ENCODE data around the gene ABCA6.

Gene ABCA6

DNA sequence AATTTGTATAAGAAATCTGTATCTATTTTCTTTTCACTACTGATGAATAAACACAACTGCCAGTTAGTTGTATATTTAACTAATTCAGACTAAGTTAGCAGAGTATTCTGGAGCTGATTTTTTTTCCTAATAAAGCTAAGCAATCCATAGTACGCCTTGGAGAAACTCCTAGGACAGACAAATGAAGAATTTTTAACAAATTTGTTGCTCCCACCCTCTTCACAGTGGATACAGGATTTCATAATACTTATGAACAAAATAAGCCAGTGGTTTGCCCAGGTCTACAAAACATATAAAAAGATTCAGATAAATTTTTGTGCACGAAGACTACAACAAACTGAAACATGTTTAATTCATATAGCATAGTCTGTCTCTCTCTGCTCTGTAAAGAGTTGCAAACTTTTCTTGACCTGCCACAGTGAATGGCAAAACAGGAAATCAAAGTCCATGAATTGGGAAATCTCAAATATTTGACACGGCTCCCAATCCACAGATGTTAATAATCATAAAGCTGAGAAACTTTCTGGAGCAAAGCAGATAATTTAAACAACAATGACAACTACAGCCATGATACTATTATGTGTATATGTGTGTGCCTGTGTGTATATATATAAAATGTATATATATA, 594 bp upstream of the ABCA6 start:
- Histone ChIP-seq H3K4me3 (ENCODE audit: low read depth in 1 of 2, low read length in 2 of 2) (no peak overlapping the region), H3K9ac (ENCODE audit: low read depth in 1 of 2, low read length in 2 of 2) (no peak overlapping the region), H3K4me1 (ENCODE audit: control insufficient read depth in 1 of 2, insufficient read depth in 2 of 2, low read length in 2 of 2) (no peaks in the 10 kb centered on the region), H3K27me3 (ENCODE audit: control insufficient read depth in 1 of 2, insufficient read depth in 2 of 2, low read length in 2 of 2) (no peaks in the 10 kb centered on the region), H3K27ac (ENCODE audit: low read depth, low read length) (no peak overlapping the region), H3K9me3 (ENCODE audit: control insufficient read depth in 1 of 2, low read length in 2 of 2) (peaks cover 0 to 2% of the 10 kb centered on the region in 2 donors), H3K36me3 (ENCODE audit: control insufficient read depth in 1 of 2, insufficient read depth in 2 of 2, low read length in 2 of 2) (no peaks in the 10 kb centered on the region)

DNA sequence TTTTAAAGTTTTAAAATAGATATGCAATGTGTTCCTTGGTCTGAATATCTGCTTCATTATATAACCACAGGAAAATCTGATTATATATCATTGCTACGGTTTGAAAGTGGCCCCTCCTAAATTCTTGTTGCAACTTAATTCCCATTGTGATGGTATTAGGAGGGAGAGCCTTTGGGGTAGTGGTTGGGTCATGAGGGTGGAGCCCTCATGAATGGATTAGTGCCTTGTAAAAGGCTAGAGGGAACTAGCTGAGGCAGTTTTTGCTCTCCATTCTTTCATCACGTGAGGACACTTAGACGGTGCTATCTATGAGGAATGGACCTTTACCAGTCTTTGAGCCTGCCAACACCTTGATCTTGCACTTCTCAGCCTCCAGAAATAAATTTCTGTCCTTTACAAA, 7.6 kb downstream of the ABCA6 start:
- Histone ChIP-seq H3K9ac (ENCODE audit: low read depth in 1 of 2, low read length in 2 of 2) (no peak overlapping the region), H3K4me3 (ENCODE audit: low read depth in 1 of 2, low read length in 2 of 2) (no peak overlapping the region), H3K27me3 (ENCODE audit: control insufficient read depth in 1 of 2, insufficient read depth in 2 of 2, low read length in 2 of 2) (no peaks in the 10 kb centered on the region), H3K36me3 (ENCODE audit: control insufficient read depth in 1 of 2, insufficient read depth in 2 of 2, low read length in 2 of 2) (no peaks in the 10 kb centered on the region), H3K27ac (ENCODE audit: low read depth, low read length) (no peak overlapping the region), H3K4me1 (ENCODE audit: control insufficient read depth in 1 of 2, insufficient read depth in 2 of 2, low read length in 2 of 2) (peaks cover 0 to 4% of the 10 kb centered on the region in 2 donors), H3K9me3 (ENCODE audit: control insufficient read depth in 1 of 2, low read length in 2 of 2) (peaks cover 0 to 2% of the 10 kb centered on the region in 2 donors)

DNA sequence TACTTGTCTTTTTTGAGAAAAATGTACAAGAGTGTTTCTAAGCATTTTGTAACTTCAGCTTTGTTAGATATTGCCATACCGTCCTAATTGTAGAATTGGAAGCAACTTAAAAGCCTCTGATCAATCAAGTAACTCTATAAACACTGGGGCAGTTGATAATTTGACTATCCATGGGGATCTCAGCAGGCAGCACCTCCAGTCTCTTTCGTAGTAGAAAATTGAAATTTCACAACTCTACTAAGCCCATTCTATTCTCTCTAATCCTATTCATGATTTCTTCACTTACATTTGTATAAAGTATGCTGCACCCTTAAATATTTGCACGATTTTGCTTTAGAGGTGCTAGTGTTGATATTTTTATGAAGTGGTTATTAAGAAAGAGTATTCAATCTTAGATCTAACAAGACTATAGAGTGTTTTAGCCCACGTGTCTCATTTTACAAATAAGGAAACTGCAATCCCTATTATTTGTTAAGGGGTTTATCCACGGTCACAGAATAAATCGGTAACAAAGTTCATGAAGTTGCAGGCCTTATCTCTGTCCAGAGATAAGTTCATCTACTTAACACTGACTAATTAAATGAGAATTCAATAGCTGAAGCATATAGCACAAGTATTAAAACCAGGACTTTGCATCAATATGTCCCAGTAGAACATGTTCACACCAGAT, 10.9 kb downstream of the ABCA6 start:
- no peaks in the 10 kb centered on the region for H3K36me3 ChIP-seq (ENCODE audit: control insufficient read depth in 1 of 2, insufficient read depth in 2 of 2, low read length in 2 of 2)
- peaks cover 0 to 4% of the 10 kb centered on the region in 2 donors for H3K4me1 ChIP-seq (ENCODE audit: control insufficient read depth in 1 of 2, insufficient read depth in 2 of 2, low read length in 2 of 2)
- H3K4me3 ChIP-seq (ENCODE audit: low read depth in 1 of 2, low read length in 2 of 2), result no peak overlapping the region
- H3K27me3 ChIP-seq (ENCODE audit: control insufficient read depth in 1 of 2, insufficient read depth in 2 of 2, low read length in 2 of 2), result no peaks in the 10 kb centered on the region
- H3K9ac ChIP-seq (ENCODE audit: low read depth in 1 of 2, low read length in 2 of 2), result no peak overlapping the region
- H3K27ac ChIP-seq (ENCODE audit: low read depth, low read length), result no peak overlapping the region
- no peaks in the 10 kb centered on the region for H3K9me3 ChIP-seq (ENCODE audit: control insufficient read depth in 1 of 2, low read length in 2 of 2)

DNA sequence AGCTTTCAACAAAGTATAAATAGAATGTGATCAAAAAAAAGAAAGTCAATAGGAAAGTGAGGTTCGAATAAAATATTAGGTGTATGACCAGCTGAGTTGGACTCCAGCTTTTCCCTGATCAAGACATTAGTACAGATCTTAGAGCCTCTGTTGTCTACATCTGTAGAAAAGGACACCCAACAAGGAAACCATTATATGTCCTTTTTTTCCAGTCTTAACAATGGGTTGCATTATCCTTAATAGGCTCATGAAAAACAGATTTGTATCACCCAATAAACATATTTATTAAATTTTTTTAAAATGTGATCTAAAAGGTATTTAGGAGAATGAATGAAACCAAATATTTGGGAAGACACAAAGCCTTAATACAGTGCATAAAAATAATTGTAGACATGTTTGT, 18.1 kb downstream of the ABCA6 start:
- H3K9ac ChIP-seq (ENCODE audit: low read depth in 1 of 2, low read length in 2 of 2), result no peak overlapping the region
- no peaks in the 10 kb centered on the region for H3K27me3 ChIP-seq (ENCODE audit: control insufficient read depth in 1 of 2, insufficient read depth in 2 of 2, low read length in 2 of 2)
- H3K9me3 ChIP-seq (ENCODE audit: control insufficient read depth in 1 of 2, low read length in 2 of 2), result no peaks in the 10 kb centered on the region
- H3K4me3 ChIP-seq (ENCODE audit: low read depth in 1 of 2, low read length in 2 of 2), result no peak overlapping the region
- H3K4me1 ChIP-seq (ENCODE audit: control insufficient read depth in 1 of 2, insufficient read depth in 2 of 2, low read length in 2 of 2), result peaks cover 0 to under 1% of the 10 kb centered on the region in 2 donors
- no peak overlapping the region for H3K27ac ChIP-seq (ENCODE audit: low read depth, low read length)
- no peaks in the 10 kb centered on the region for H3K36me3 ChIP-seq (ENCODE audit: control insufficient read depth in 1 of 2, insufficient read depth in 2 of 2, low read length in 2 of 2)

DNA sequence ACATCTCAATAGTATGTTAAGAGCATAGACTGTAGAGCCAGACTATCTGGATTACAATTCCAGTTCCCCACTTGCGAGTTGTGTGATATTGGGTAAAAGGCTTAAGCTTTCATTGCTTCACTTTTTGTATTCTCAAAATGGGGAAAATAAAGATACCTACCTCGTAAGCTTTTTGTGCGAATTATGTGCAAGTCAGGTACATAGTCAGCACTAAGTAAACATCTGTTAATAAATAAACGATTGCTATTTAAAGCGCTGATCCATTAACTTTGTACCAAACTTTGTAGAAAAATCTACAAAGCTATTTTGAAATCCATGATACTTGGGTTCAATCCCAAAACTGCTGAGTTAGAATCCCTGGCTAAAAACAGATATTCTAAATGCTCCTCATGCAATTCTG, 19.6 kb downstream of the ABCA6 start:
- Histone ChIP-seq H3K36me3 (ENCODE audit: control insufficient read depth in 1 of 2, insufficient read depth in 2 of 2, low read length in 2 of 2) (no peaks in the 10 kb centered on the region), H3K9me3 (ENCODE audit: control insufficient read depth in 1 of 2, low read length in 2 of 2) (no peaks in the 10 kb centered on the region), H3K27me3 (ENCODE audit: control insufficient read depth in 1 of 2, insufficient read depth in 2 of 2, low read length in 2 of 2) (no peaks in the 10 kb centered on the region), H3K4me3 (ENCODE audit: low read depth in 1 of 2, low read length in 2 of 2) (no peak overlapping the region), H3K9ac (ENCODE audit: low read depth in 1 of 2, low read length in 2 of 2) (no peak overlapping the region), H3K4me1 (ENCODE audit: control insufficient read depth in 1 of 2, insufficient read depth in 2 of 2, low read length in 2 of 2) (peaks cover 0 to 10% of the 10 kb centered on the region in 2 donors), H3K27ac (ENCODE audit: low read depth, low read length) (no peak overlapping the region)

DNA sequence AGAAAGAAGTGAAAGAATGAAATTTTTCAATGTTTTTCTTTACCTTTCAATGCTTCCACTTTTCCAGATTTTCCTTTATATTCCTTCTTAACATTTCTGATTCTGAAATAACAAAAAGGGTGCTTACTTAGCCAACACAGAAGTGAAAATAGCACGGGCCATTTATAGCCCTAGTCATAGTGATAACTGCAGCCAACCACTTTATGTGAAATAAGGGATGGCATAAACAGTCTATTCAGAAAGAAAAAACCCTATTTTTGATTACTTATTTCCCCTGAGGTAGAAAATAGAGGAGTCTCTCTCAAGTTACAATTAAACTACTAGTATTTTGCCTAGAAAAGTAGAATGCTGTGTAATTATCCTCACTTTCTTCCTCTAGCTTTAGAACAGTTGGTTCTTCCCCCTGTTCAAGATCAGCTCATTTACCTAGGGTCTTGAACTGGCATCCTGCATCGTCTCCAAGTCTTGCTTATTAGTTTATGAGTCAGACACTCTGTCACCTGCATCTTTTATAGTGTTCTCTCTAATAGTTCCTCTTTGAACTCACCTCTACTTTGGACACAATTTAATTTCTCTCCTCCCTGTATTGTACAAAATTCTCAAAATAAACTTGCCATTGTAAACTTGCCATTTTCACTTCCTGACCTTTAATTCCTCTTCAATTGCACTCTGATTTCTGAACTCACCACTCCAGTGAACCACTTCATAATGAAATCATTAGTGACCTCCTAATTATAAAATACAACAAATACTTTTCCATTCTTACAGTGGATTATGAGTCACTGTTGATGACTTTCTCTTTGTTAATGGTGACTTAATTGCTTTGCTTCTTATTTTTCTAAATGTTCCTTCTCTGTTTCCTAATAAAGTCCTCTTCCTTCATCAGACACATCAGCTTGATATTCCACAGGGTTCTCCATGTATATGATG, 23.6 kb downstream of the ABCA6 start:
- H3K9ac ChIP-seq (ENCODE audit: low read depth in 1 of 2, low read length in 2 of 2), result no peak overlapping the region
- H3K27ac ChIP-seq (ENCODE audit: low read depth, low read length), result no peak overlapping the region
- H3K9me3 ChIP-seq (ENCODE audit: control insufficient read depth in 1 of 2, low read length in 2 of 2), result no peaks in the 10 kb centered on the region
- no peak overlapping the region for H3K4me3 ChIP-seq (ENCODE audit: low read depth in 1 of 2, low read length in 2 of 2)
- no peaks in the 10 kb centered on the region for H3K27me3 ChIP-seq (ENCODE audit: control insufficient read depth in 1 of 2, insufficient read depth in 2 of 2, low read length in 2 of 2)
- H3K36me3 ChIP-seq (ENCODE audit: control insufficient read depth in 1 of 2, insufficient read depth in 2 of 2, low read length in 2 of 2), result no peaks in the 10 kb centered on the region
- H3K4me1 ChIP-seq (ENCODE audit: control insufficient read depth in 1 of 2, insufficient read depth in 2 of 2, low read length in 2 of 2), result peaks cover 0 to 10% of the 10 kb centered on the region in 2 donors

DNA sequence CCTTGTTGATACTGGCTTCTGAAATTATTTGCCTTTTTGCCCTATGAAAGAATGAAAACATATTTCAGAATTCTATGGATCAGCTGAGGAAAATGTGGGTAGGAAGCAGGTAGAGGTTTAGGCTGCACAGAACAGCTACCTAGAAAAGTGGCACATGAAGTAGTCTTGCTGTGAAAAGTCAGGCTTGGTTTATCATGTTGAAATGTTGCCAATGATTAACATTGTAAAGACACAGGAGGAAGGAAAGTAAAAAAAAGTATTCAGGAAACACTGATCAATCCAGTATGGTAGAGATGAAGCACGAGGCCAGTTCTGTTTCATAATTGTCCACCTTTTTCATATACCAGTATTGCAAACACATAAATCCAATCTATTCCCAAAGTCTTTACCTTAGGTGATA, 29.9 kb downstream of the ABCA6 start:
- no peaks in the 10 kb centered on the region for H3K9me3 ChIP-seq (ENCODE audit: control insufficient read depth in 1 of 2, low read length in 2 of 2)
- peaks cover 0 to 7% of the 10 kb centered on the region in 2 donors for H3K4me1 ChIP-seq (ENCODE audit: control insufficient read depth in 1 of 2, insufficient read depth in 2 of 2, low read length in 2 of 2)
- H3K4me3 ChIP-seq (ENCODE audit: low read depth in 1 of 2, low read length in 2 of 2), result no peak overlapping the region
- H3K27me3 ChIP-seq (ENCODE audit: control insufficient read depth in 1 of 2, insufficient read depth in 2 of 2, low read length in 2 of 2), result no peaks in the 10 kb centered on the region
- H3K27ac ChIP-seq (ENCODE audit: low read depth, low read length), result no peak overlapping the region
- H3K36me3 ChIP-seq (ENCODE audit: control insufficient read depth in 1 of 2, insufficient read depth in 2 of 2, low read length in 2 of 2), result no peaks in the 10 kb centered on the region
- no peak overlapping the region for H3K9ac ChIP-seq (ENCODE audit: low read depth in 1 of 2, low read length in 2 of 2)

DNA sequence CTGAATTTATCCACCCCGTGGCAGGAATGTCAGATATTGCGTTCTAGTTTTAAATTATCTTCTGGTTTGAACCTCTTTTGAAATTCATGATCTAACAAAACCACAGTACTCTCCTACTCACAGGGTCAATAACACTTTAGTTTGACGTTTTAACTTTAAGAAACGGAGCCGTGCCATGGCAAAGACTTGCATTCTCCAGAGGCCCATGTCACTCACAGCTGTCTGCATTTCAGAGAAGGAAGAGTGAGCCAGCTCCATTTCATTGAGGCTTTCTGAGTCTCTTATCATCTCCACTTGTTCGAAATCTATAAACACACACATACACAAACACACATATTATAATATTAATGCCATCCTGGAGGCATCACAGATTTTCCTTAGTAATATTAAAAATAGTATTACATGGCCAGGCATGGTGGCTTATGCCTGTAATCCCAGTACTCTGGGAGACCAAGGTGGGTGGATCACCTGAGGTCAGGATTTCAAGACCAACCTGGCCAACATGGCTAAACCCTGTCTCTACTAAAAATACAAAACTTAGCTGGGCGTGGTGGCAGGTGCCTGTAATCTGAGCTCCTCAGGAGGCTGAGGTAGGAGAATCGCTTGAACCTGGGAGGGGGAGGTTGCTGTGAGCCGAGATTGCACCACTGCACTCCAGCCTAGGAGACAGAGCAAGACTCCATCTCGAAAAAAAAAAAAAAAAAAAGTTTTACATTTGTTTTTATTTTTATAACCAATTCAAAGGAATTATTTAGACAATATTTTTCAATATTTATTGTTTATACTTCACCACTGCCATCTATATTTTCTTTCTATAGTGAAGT, 35.6 kb downstream of the ABCA6 start:
- H3K4me3 ChIP-seq (ENCODE audit: low read depth in 1 of 2, low read length in 2 of 2), result no peak overlapping the region
- no peaks in the 10 kb centered on the region for H3K27me3 ChIP-seq (ENCODE audit: control insufficient read depth in 1 of 2, insufficient read depth in 2 of 2, low read length in 2 of 2)
- H3K36me3 ChIP-seq (ENCODE audit: control insufficient read depth in 1 of 2, insufficient read depth in 2 of 2, low read length in 2 of 2), result no peaks in the 10 kb centered on the region
- no peak overlapping the region for H3K27ac ChIP-seq (ENCODE audit: low read depth, low read length)
- H3K4me1 ChIP-seq (ENCODE audit: control insufficient read depth in 1 of 2, insufficient read depth in 2 of 2, low read length in 2 of 2), result no peaks in the 10 kb centered on the region
- H3K9me3 ChIP-seq (ENCODE audit: control insufficient read depth in 1 of 2, low read length in 2 of 2), result no peaks in the 10 kb centered on the region
- H3K9ac ChIP-seq (ENCODE audit: low read depth in 1 of 2, low read length in 2 of 2), result no peak overlapping the region

DNA sequence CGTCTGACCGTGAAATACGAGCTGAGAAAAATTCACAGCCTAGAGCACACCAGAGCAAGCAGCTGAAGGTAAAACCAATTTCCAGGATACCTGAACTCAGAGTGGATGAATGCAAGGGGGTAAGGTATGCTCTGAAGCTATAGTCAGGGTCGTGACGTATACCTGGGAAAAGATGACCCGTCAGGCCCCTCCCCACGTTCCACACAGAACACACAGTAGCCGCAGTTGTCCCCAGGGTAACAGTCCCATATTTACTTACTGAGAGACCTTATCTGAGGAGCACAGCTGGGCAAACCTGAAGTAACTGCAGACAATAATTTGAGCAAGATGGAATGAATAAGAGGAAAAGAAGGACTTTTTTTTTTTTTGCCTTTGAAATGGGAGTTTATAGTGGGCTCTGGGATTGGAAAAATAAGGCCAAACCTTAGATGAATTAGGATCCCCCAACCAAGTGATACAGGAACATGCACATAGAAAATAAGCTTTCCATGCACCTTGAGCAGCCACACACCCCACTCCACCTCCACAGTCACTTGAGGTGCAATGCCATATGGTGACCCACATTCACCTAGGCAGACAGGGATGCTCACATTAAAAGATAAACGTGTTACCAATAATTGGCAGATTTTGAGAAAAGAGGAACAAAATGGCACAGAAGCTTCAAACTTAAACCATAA, 38.0 kb downstream of the ABCA6 start:
- Histone ChIP-seq H3K9ac (ENCODE audit: low read depth in 1 of 2, low read length in 2 of 2) (no peak overlapping the region), H3K27me3 (ENCODE audit: control insufficient read depth in 1 of 2, insufficient read depth in 2 of 2, low read length in 2 of 2) (no peaks in the 10 kb centered on the region), H3K4me1 (ENCODE audit: control insufficient read depth in 1 of 2, insufficient read depth in 2 of 2, low read length in 2 of 2) (no peaks in the 10 kb centered on the region), H3K9me3 (ENCODE audit: control insufficient read depth in 1 of 2, low read length in 2 of 2) (no peaks in the 10 kb centered on the region), H3K27ac (ENCODE audit: low read depth, low read length) (no peak overlapping the region), H3K4me3 (ENCODE audit: low read depth in 1 of 2, low read length in 2 of 2) (no peak overlapping the region), H3K36me3 (ENCODE audit: control insufficient read depth in 1 of 2, insufficient read depth in 2 of 2, low read length in 2 of 2) (no peaks in the 10 kb centered on the region)

All from duodenal mucosa (tissue), 2 donors.